ENCODE data around the gene KRT75.
"Not testable (repeated sequence)": the region's sequence is repeated elsewhere in the genome, so short reads cannot be mapped to it uniquely, and the experiment has no call there.

The KRT75 gene

GRCh38 chr12:52434081-52434733 is at the start of gene KRT75:
KRT75 (minus strand) TSS chr12:52434371; CDS start chr12:52434304, 67 bp downstream.
- DNase-seq (ENCODE audit: low spot score): no peak

GRCh38 chr12:52480073-52480472 is 45.9 kb upstream of the KRT75 start:
- no peak for DNase-seq (ENCODE audit: low spot score)

- DNase-seq (ENCODE audit: low spot score): no peak
Observed at GRCh38 chr12:52477651-52478050, 43.5 kb upstream of the KRT75 start.

- no peak for DNase-seq (ENCODE audit: low spot score)
Observed at GRCh38 chr12:52474212-52474611, 40.0 kb upstream of the KRT75 start.

DNA sequence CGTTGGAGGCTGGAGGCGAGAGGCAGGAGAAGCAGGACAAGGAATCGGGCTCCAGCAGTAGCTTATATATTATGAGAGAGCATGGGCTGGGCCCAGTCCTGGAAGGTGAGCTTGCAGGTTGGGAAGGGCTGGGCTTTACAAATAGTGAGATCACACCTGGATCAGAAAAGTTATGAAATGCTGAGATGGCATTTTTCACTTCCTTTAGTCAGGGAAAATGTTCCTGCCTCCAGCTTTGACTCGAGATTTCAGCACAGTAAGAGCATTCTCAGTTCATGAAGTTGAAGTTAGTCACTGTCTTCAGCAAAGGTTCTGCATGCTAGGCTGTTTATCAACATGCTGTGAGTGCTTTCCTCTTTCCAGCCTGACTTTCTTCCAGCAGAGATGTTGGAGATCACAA is 39.6 kb upstream of the KRT75 start, which contains the start of gene KRT6C:
TSS of gene KRT6C (minus strand) at position 38 of the 400 bp plus-strand sequence. CDS start 68 bp downstream, outside the sequence.
- no peak for DNase-seq (ENCODE audit: low spot score)

GRCh38 chr12:52469853-52470252 is 35.7 kb upstream of the KRT75 start:
- DNase-seq (ENCODE audit: low spot score): no peak

- DNase-seq (ENCODE audit: low spot score): no peak
Observed at GRCh38 chr12:52464897-52465296, 30.7 kb upstream of the KRT75 start.

DNA sequence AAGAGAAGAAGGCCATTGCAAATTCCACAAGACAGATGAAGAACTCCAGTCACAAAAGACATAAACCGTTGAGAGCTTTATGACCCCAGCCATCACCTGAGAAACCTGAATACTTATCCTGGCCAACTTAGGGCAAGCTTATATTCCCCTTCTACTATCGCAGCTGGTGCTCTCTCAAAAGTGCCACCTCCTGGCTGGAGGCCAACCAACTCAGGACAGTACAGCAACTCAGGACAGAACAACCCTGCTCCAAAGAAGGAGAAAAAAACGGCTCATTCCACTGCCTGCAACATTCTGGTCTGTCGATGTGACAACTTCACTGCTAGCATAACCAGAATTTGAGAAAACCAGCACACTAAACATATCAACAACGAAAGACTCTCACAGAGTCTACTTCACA is 27.5 kb upstream of the KRT75 start:
- no peak for DNase-seq (ENCODE audit: low spot score)

DNA sequence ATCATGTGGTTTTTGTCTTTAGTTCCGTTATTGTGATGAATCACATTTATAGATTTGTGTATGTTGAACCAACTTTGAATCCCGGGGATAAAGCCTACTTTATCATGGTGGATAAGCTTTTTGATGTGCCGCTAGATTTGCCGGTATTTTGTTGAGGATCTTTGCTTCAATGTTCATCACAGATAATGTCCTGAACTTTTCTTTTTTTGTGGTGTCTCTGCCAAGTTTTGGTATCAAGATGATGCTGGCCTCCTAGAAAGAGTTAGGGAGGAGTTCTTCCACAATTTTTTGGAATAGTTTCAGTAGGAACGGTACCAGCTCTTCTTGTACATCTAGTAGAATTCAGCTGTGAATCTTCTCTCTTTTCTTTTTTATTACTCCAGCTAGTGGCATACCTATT is 24.7 kb upstream of the KRT75 start:
- DNase-seq (ENCODE audit: low spot score): no peak

GRCh38 chr12:52455821-52456220 is 21.6 kb upstream of the KRT75 start:
- no peak for DNase-seq (ENCODE audit: low spot score)

GRCh38 chr12:52454411-52455201 is 20.4 kb upstream of the KRT75 start:
- DNase-seq (ENCODE audit: low spot score): no peak

DNA sequence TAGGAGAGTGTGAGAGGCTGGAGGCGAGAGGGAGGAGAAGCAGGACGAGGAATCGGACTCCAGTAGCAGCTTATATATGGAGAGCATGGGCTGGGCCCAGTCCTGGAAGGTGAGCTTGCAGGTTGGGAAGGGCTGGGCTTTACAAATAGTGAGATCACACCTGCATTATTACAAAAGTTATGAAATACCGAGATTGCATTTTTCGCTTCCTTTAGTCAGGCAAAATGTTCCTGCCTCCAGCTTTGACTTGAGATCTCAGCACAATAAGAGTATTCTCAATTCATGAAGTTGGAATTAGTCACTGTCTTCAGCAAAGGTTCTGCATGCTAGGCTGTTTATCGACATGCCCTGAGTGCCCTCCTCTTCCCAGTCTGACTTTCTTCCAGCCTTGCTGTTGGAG is 17.9 kb upstream of the KRT75 start, which contains the start of gene KRT6B:
TSS of gene KRT6B (minus strand) at position 46 of the 400 bp plus-strand sequence. CDS start 68 bp downstream, outside the sequence.
- DNase-seq (ENCODE audit: low spot score): no peak

GRCh38 chr12:52448228-52448627 is 14.1 kb upstream of the KRT75 start:
- DNase-seq (ENCODE audit: low spot score): no peak

DNA sequence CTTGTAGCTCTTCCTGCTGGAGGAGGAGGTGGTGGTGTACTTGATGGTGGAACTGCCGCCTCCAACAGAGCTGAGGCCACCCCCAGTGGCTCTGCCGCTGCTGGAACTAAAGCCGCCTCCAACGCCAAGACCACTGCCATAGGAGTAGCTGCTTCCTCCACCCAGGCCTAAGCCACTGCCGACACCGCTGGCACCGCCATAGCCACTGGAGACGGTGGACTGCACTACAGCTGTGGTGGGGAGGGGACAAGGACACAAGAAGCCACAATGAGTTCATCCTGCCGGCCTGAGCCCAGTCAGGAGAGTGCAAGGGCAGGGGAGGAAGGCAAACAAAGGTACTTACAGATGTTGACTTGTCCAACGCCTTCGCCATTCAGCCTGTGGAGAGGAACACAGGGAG is 13.0 kb upstream of the KRT75 start:
- DNase-seq (ENCODE audit: low spot score): not testable (repeated sequence)

DNA sequence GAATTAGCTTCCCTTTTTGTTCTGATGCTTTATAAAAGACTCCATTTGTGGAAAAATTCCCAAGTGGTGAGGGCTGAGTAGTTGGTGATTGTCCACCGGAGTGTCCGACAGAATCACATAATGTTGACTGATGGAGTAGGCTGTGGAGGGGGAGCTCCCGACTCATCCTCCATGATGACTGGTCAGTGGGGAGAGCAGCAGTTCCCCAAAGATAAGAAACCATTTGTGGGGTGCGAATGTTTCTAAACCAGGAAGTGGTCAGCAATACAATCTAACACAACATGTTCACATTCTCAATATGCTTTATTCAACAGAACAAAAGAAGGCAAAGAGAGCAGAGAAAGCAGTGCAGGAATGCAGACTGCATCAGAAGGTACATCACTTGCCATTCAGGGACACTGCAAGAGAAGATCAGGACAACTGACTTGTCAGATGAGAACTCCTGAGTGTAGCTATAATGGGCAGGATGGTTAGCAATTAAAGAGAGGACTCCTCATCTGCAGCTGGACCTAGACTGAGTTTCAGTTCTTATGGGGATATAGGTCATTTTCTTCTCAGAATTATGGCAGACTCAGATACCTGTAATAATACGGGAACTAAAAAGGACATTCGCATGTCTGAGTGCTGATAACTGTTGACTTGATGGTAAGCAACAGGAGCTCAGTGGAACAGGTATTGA is 12.3 kb upstream of the KRT75 start:
- no peak for DNase-seq (ENCODE audit: low spot score)

DNA sequence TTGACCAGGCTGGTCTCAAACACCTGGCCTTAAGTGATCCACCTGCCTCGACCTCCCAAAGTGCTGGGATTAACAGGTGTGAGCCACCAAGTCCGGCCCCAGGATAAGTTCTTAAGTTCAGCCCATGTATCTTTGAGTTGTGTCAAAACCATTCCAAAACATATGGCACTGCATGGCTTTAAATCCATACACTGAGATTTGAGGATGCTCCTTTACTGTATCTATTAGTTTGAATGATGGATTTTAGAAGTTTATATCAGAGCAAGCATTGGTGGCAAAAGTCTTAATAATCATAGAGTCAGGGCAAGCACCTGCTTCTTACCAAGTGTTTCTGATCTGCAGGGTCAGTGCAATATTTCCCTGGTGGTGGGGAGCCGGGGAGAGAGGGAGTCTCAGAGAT is 11.7 kb upstream of the KRT75 start:
- no peak for DNase-seq (ENCODE audit: low spot score)

DNA sequence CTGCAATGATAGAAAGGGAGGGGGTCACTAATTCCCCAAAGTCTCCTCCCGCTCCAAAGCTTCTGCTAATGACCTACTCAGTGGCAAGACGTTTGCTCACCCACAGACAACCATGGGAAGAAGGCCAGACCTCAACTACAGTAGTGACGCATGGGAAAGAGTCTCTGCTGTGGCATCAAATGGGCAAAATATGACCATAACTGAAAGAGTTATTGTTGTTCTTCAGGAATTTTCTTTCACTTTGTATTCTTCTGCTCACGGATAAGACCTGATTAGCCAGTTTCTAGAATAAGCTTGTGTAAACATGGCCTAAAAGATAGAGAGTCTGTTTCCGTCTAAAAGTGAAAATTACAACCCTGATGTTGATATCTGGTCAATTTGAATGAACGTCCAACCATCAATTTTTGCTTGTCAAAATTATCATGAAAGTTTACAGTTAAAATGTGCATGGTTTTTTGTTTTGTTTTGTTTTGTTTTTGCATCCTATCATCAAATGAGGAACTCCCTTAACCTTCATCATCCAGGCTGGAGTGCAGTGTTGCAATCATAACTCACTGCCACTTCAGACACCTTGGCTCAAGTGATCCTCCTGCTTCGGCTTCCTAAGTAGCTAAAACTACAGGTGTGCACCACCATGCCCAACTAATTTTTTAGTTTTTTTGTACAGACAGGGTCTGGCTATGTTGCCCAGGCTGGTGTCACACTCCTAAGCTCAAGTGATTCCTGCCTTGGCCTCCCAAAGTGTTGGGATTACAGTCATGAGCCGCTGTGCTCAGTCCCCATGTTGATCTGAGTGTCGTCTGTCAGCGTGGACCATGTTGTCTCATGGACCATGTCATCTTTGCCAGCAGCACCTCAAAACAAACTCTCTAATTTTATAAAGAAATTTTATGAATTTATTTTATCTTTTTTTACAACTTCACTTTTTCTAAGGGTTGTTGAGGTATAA is 10.8 kb upstream of the KRT75 start:
- no peak for DNase-seq (ENCODE audit: low spot score)

GRCh38 chr12:52443966-52444365 is 9.8 kb upstream of the KRT75 start:
- no peak for DNase-seq (ENCODE audit: low spot score)

GRCh38 chr12:52442600-52443061 is 8.5 kb upstream of the KRT75 start:
- no peak for DNase-seq (ENCODE audit: low spot score)

DNA sequence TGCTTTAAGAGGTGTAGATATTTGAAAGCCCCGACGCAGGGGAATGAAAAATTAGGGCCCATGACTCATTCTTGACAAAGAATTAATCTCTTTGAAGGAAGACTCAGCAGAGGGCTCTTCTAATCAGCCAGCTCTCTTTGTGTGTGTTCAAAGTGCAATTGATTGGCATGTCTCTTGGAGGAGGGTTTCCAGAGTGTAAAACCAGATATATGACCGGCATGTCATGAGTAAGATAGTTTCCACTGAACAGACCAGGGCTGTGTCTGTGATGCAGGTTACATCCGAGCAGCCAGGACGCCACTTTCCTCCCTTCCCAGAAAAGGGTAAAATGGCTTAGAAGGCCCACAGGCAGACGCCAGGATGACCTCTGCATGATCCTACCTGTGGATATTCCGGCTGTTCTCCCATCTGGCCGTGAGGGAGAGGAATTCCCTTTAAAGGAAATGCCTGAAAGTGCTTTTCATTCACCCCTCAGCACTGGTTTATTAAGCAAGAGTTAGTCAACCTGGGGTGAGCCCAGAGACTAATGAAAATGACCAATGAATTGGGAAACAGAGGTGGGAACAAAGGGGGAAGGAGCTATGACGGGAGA is 7.2 kb upstream of the KRT75 start:
- DNase-seq (ENCODE audit: low spot score): no peak

DNA sequence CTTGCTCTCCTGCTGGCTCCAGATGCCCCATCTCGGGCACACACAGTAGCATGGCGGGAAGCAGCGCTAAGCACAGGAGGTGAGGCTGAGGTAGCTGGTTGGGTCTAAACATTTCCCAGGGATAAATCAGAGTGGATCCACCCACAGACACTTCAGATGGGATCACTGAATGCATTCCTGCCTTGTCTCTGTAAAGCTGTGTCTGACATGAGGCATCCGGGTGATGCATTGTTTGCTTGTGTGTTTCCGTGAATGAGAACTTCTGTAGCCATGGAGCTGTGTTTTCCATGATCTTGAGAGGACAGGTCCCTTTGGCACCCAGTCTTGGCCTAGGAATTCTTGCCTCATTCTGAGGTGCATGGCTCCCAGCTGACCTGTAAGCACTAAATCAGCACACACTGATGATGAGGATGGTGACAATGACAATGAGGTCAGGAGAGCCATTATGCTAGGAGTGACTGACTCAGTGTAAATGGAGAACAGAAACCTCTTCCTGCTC is 6.7 kb upstream of the KRT75 start:
- DNase-seq (ENCODE audit: low spot score): no peak

Data from Ammon's horn (tissue), 1 donor.